ENCODE data around the gene TP53I11.

TP53I11 gene

GRCh38 chr11:44938066-44938691 lies 12.5 kb downstream of the TP53I11 start:
- no peak for DNase-seq

GRCh38 chr11:44936951-44937543 lies 13.6 kb downstream of the TP53I11 start:
- no peak for DNase-seq

- DNase-seq: peak; percentile 79
These were observed 14.2 kb downstream of the TP53I11 start for GRCh38 chr11:44936525-44936924.

- DNase-seq: no peak
These were observed 15.9 kb downstream of the TP53I11 start for GRCh38 chr11:44934735-44935250.

- DNase-seq: no peak
These were observed 16.6 kb downstream of the TP53I11 start for GRCh38 chr11:44934110-44934509.

GRCh38 chr11:44931466-44931865 lies 19.2 kb downstream of the TP53I11 start:
- DNase-seq: no peak

GRCh38 chr11:44930588-44931302 lies 19.9 kb downstream of the TP53I11 start:
- DNase-seq: no peak

- DNase-seq: no peak
These were observed 21.9 kb downstream of the TP53I11 start for GRCh38 chr11:44928816-44929215.

- no peak for DNase-seq
These were observed 22.5 kb downstream of the TP53I11 start for GRCh38 chr11:44928144-44928543.

GRCh38 chr11:44927174-44927661 lies 23.5 kb downstream of the TP53I11 start:
- DNase-seq: peak; percentile 78

- DNase-seq: no peak
These were observed 24.6 kb downstream of the TP53I11 start for GRCh38 chr11:44926036-44926435.

GRCh38 chr11:44923806-44924205 lies 26.9 kb downstream of the TP53I11 start:
- DNase-seq: no peak

- no peak for DNase-seq
These were observed 27.6 kb downstream of the TP53I11 start for GRCh38 chr11:44923115-44923514.

GRCh38 chr11:44920451-44920850 lies 30.2 kb downstream of the TP53I11 start:
- DNase-seq: no peak

GRCh38 chr11:44917741-44918140 lies 32.9 kb downstream of the TP53I11 start:
- DNase-seq: no peak

GRCh38 chr11:44916801-44917385 lies 33.8 kb downstream of the TP53I11 start:
- DNase-seq: no peak

GRCh38 chr11:44916331-44916730 lies 34.4 kb downstream of the TP53I11 start:
- no peak for DNase-seq

- DNase-seq: no peak
These were observed 35.1 kb downstream of the TP53I11 start for GRCh38 chr11:44915621-44916020.

GRCh38 chr11:44915004-44915403 lies 35.7 kb downstream of the TP53I11 start:
- no peak for DNase-seq

GRCh38 chr11:44914105-44914504 lies 36.6 kb downstream of the TP53I11 start:
- no peak for DNase-seq

- no peak for DNase-seq
These were observed 37.2 kb downstream of the TP53I11 start for GRCh38 chr11:44913502-44913901.

GRCh38 chr11:44912270-44912987 lies 38.3 kb downstream of the TP53I11 start:
- no peak for DNase-seq

Measured in CD4-positive, alpha-beta T cell treated with Interleukin-17A for 4 hours (primary cell).